IPS-20b (cell line): ENCODE results near the gene ACSL1.
A peak's percentile ranks its signal among the peaks of the same experiment; 100 is the strongest.

Experiments used
- H3K27ac ChIP-seq: one replicate; pipeline ENCODE4 v1.5.1; 2013; ENCODE audit warnings: low read length
- H3K27me3 ChIP-seq: 2 replicates; pipeline ENCODE4 v1.6.1; 2013; ENCODE audit warnings: mild to moderate bottlenecking, low read length, inconsistent platforms; ENCODE audit not compliant: insufficient read depth
- H3K36me3 ChIP-seq: 2 replicates; pipeline ENCODE4 v1.6.1; 2013; ENCODE audit warnings: low read depth, mild to moderate bottlenecking, inconsistent platforms, low read length, moderate library complexity; ENCODE audit not compliant: insufficient read depth
- H3K4me1 ChIP-seq: 2 replicates; pipeline ENCODE4 v1.6.1; 2013; ENCODE audit warnings: mild to moderate bottlenecking, control low read depth, inconsistent platforms, low read length, moderate library complexity; ENCODE audit not compliant: insufficient read depth
- H3K4me3 ChIP-seq: 2 replicates; pipeline ENCODE4 v1.5.1; 2013; ENCODE audit warnings: mild to moderate bottlenecking, low read length, inconsistent platforms
- H3K9ac ChIP-seq: 2 replicates; pipeline ENCODE4 v1.6.1; 2013; ENCODE audit warnings: low read depth, mild to moderate bottlenecking, inconsistent platforms, low read length, moderate library complexity
- H3K9me3 ChIP-seq: 2 replicates; pipeline ENCODE4 v1.6.1; 2013; ENCODE audit warnings: mild to moderate bottlenecking, low read depth, low read length, inconsistent platforms; ENCODE audit not compliant: insufficient read depth

Gene ACSL1, protein sequence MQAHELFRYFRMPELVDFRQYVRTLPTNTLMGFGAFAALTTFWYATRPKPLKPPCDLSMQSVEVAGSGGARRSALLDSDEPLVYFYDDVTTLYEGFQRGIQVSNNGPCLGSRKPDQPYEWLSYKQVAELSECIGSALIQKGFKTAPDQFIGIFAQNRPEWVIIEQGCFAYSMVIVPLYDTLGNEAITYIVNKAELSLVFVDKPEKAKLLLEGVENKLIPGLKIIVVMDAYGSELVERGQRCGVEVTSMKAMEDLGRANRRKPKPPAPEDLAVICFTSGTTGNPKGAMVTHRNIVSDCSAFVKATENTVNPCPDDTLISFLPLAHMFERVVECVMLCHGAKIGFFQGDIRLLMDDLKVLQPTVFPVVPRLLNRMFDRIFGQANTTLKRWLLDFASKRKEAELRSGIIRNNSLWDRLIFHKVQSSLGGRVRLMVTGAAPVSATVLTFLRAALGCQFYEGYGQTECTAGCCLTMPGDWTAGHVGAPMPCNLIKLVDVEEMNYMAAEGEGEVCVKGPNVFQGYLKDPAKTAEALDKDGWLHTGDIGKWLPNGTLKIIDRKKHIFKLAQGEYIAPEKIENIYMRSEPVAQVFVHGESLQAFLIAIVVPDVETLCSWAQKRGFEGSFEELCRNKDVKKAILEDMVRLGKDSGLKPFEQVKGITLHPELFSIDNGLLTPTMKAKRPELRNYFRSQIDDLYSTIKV

GRCh38 chr4:184825896-184826690 is at the start of gene ACSL1:
TSS of gene ACSL1 (minus strand) at chr4:184825968. CDS start at chr4:184803514, 22,454 bp downstream.
- H3K4me3 ChIP-seq: peak within 1 kb of the TSS; percentile 71
- no peak within 1 kb of the TSS; the same call in 1 of the 2 replicates for H3K9ac ChIP-seq
- H3K27me3 ChIP-seq: peaks cover 64% of the 10 kb centered on the region
- no peaks in the 10 kb centered on the region for H3K9me3 ChIP-seq
- H3K27ac ChIP-seq: no peak within 1 kb of the TSS
- H3K4me1 ChIP-seq: no peaks in the 10 kb centered on the region
- H3K36me3 ChIP-seq: no peaks in the 10 kb centered on the region

GRCh38 chr4:184873054-184873453 is 47.3 kb upstream of the ACSL1 start:
- Histone ChIP-seq H3K9me3 (no peaks in the 10 kb centered on the region), H3K36me3 (no peaks in the 10 kb centered on the region)

DNA sequence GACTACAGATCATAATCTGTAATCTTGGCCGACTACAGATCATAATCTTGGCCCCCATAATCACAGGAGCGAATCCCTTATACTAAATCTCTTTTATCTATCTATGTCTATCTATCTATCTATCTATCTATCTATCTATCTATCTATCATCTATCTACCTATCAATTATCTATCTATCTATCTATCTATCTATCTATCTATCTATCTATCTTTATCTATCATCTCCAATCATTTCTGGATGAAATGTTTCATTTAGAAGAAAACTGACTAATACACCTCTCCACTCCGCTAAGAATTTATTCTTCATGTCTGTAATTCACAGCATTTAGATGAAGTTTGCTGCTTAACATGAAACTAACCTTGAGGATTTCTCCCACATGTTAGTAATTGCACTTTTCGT is 45.0 kb upstream of the ACSL1 start:
- no peaks in the 10 kb centered on the region for H3K36me3 ChIP-seq
- H3K9ac ChIP-seq: no peak overlapping the region
- H3K9me3 ChIP-seq: no peaks in the 10 kb centered on the region
- H3K27ac ChIP-seq: no peak overlapping the region
- H3K4me1 ChIP-seq: no peaks in the 10 kb centered on the region
- no peaks in the 10 kb centered on the region for H3K27me3 ChIP-seq
- H3K4me3 ChIP-seq: no peak overlapping the region

More at GRCh38 chr4:184873054-184873453, 47.3 kb upstream of the ACSL1 start:
- no peaks in the 10 kb centered on the region for H3K27me3 ChIP-seq
- H3K27ac ChIP-seq: no peak overlapping the region
- no peak overlapping the region for H3K4me3 ChIP-seq
- no peak overlapping the region for H3K9ac ChIP-seq
- H3K4me1 ChIP-seq: no peaks in the 10 kb centered on the region

- Histone ChIP-seq H3K9ac (no peak overlapping the region), H3K36me3 (no peaks in the 10 kb centered on the region), H3K4me1 (no peaks in the 10 kb centered on the region), H3K27me3 (no peaks in the 10 kb centered on the region), H3K27ac (no peak overlapping the region), H3K9me3 (no peaks in the 10 kb centered on the region), H3K4me3 (no peak overlapping the region)
These were observed 42.9 kb upstream of the ACSL1 start for GRCh38 chr4:184868623-184869022.

GRCh38 chr4:184863916-184864315 is 38.1 kb upstream of the ACSL1 start:
- Histone ChIP-seq H3K4me3 (no peak overlapping the region), H3K27me3 (no peaks in the 10 kb centered on the region), H3K9ac (no peak overlapping the region), H3K36me3 (no peaks in the 10 kb centered on the region), H3K4me1 (no peaks in the 10 kb centered on the region), H3K9me3 (no peaks in the 10 kb centered on the region), H3K27ac (no peak overlapping the region)

- H3K9ac ChIP-seq: no peak overlapping the region
- H3K4me3 ChIP-seq: no peak overlapping the region
- no peak overlapping the region for H3K27ac ChIP-seq
These were observed 35.3 kb upstream of the ACSL1 start for GRCh38 chr4:184861047-184861446.

DNA sequence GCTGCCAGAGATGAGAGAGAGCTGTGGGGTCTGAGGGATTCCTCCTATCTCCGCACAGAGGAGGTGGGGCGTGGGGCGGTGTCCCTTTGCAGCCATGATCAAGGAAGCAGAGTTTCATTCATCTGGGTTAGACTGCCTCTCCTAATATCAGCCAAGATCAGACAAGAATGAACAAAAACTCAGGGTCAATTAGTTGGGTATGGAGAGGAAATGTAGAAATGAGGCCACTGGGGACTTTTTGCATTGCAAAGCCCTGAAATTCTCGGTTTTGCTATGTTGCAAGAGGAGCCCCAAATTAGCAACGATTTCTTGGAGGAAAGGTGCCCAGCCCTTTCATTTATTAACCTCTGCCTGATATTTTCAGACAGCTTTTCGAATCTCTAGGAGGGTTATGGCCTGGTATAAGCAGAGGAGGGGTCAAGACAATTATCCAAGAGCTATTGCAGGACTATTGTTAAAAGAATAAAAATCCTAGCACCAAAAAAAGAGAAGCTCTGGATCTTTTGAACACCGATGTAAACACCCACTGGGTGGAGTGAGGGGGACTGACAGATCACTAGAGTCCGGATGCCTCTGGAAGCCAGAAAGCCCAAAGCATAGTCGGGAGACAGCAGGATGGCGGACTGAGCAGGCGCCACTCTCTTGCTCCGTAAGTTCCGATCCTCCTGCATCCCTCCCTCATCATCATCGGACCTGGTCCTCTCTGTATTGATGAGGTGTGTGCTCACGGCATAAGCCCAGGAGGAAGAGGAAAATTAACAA is 34.4 kb upstream of the ACSL1 start:
- H3K4me3 ChIP-seq: no peak overlapping the region
- no peaks in the 10 kb centered on the region for H3K36me3 ChIP-seq
- no peak overlapping the region for H3K9ac ChIP-seq
- H3K9me3 ChIP-seq: no peaks in the 10 kb centered on the region
- no peaks in the 10 kb centered on the region for H3K27me3 ChIP-seq
- H3K27ac ChIP-seq: no peak overlapping the region
- H3K4me1 ChIP-seq: no peaks in the 10 kb centered on the region

More at GRCh38 chr4:184861047-184861446, 35.3 kb upstream of the ACSL1 start:
- no peaks in the 10 kb centered on the region for H3K9me3 ChIP-seq
- no peaks in the 10 kb centered on the region for H3K27me3 ChIP-seq
- H3K4me1 ChIP-seq: no peaks in the 10 kb centered on the region
- H3K36me3 ChIP-seq: no peaks in the 10 kb centered on the region

GRCh38 chr4:184857441-184858121 is 31.8 kb upstream of the ACSL1 start:
- H3K9ac ChIP-seq: no peak overlapping the region
- H3K9me3 ChIP-seq: no peaks in the 10 kb centered on the region
- no peak overlapping the region for H3K27ac ChIP-seq
- no peaks in the 10 kb centered on the region for H3K27me3 ChIP-seq
- no peaks in the 10 kb centered on the region for H3K4me1 ChIP-seq
- H3K36me3 ChIP-seq: no peaks in the 10 kb centered on the region
- H3K4me3 ChIP-seq: no peak overlapping the region

DNA sequence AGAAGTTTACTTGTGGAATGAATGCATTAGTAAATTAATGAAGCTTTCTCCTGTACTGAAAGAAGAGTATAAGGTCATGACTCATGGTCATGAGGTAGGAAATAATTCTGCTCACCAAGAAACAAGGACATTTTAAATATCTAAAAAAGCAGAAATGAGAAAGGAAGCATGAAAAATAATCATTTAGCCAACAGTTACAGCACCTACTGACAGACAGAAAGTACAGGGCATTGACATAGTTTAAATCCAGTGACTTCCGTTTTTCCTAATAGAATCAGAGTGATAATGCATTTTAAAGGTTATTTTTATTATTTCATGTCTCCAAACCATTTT is 30.5 kb upstream of the ACSL1 start:
- H3K27ac ChIP-seq: no peak overlapping the region
- H3K9ac ChIP-seq: no peak overlapping the region
- no peaks in the 10 kb centered on the region for H3K9me3 ChIP-seq
- H3K27me3 ChIP-seq: no peaks in the 10 kb centered on the region
- H3K4me3 ChIP-seq: no peak overlapping the region
- no peaks in the 10 kb centered on the region for H3K36me3 ChIP-seq
- H3K4me1 ChIP-seq: peaks cover under 1% of the 10 kb centered on the region; the same call in 1 of the 2 replicates

- H3K9ac ChIP-seq: no peak overlapping the region
- no peak overlapping the region for H3K4me3 ChIP-seq
- H3K27me3 ChIP-seq: no peaks in the 10 kb centered on the region
- H3K4me1 ChIP-seq: peaks cover 6% of the 10 kb centered on the region; the same call in 1 of the 2 replicates
- no peak overlapping the region for H3K27ac ChIP-seq
- H3K9me3 ChIP-seq: no peaks in the 10 kb centered on the region
- no peaks in the 10 kb centered on the region for H3K36me3 ChIP-seq
These were observed 28.9 kb upstream of the ACSL1 start for GRCh38 chr4:184854673-184855072.

GRCh38 chr4:184853436-184853835 is 27.7 kb upstream of the ACSL1 start:
- Histone ChIP-seq H3K4me3 (no peak overlapping the region), H3K27ac (no peak overlapping the region), H3K9me3 (no peaks in the 10 kb centered on the region), H3K9ac (no peak overlapping the region), H3K36me3 (no peaks in the 10 kb centered on the region), H3K4me1 (peaks cover 6% of the 10 kb centered on the region; the same call in 1 of the 2 replicates), H3K27me3 (no peaks in the 10 kb centered on the region)
